NT2/D1 (cell line): ENCODE results near the gene LRRC56.

ENCODE experiments used
- YY1 ChIP-seq: IDR thresholded peaks from 2 replicates; pipeline ENCODE4 v1.6.1; 2011; ENCODE audit not compliant: insufficient read length, insufficient read depth
- ZNF274 ChIP-seq: IDR thresholded peaks from 2 replicates; pipeline ENCODE4 v1.6.1; 2011; ENCODE audit warnings: mild to moderate bottlenecking, low read depth, low read length

GRCh38 chr11:568306-569157 is 31.2 kb downstream of the LRRC56 start:
- no peak for TF ChIP-seq ZNF274
- no peak for TF ChIP-seq YY1
